ENCODE data around the gene RFX3.
A peak's percentile ranks its signal among the peaks of the same experiment; 100 is the strongest.

RFX3 gene

DNA sequence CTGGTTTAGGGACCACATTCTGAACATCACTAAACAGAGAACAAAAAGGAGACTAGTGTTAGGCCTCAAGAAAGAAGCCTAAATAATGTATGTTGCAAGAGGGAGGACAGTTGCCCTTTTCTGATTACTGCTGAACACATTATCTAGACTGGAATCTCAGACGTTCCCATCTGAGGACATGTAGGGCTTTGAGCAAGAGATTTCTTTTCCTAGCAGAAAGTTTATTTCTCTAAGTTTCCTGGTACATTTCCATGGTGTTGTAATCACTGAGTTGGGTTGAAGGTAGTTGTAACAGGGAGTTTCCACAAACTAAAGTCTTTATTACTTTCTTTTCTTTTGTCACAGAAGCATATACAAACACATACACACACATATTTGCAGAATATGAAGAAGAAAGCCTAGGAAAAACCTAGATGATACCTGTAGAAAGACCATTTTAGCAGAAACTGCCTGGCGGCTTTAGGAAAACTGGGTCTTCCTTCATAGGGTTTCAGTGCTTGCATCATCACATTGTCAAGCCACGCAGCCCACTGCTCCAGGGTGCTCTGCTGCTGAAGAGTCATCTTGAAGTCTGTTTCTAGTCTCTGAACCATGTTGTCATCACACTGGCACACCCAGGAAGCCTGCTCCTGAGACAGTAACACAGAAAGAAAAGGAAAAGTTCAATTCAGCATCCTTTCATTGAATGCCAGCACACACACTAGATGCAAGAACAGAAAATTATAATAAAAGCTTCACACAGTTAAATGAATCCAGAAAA is 269.1 kb downstream of the RFX3 start:
- no peak overlapping the region for H3K4me3 ChIP-seq (ENCODE audit: low read length)
- no peak for DNase-seq (ENCODE audit: low read depth)
- TF ChIP-seq, protein P1, sequence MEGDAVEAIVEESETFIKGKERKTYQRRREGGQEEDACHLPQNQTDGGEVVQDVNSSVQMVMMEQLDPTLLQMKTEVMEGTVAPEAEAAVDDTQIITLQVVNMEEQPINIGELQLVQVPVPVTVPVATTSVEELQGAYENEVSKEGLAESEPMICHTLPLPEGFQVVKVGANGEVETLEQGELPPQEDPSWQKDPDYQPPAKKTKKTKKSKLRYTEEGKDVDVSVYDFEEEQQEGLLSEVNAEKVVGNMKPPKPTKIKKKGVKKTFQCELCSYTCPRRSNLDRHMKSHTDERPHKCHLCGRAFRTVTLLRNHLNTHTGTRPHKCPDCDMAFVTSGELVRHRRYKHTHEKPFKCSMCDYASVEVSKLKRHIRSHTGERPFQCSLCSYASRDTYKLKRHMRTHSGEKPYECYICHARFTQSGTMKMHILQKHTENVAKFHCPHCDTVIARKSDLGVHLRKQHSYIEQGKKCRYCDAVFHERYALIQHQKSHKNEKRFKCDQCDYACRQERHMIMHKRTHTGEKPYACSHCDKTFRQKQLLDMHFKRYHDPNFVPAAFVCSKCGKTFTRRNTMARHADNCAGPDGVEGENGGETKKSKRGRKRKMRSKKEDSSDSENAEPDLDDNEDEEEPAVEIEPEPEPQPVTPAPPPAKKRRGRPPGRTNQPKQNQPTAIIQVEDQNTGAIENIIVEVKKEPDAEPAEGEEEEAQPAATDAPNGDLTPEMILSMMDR (conservative IDR thresholded peaks at IDR 0.05; ENCODE audit: low read length): no peak

GRCh38 chr9:3251309-3251708 is 274.5 kb downstream of the RFX3 start:
- TF ChIP-seq, protein P1 (conservative IDR thresholded peaks at IDR 0.05; ENCODE audit: low read length): no peak
- no peak for DNase-seq (ENCODE audit: low read depth)

GRCh38 chr9:3250741-3251140 is 275.1 kb downstream of the RFX3 start:
- DNase-seq (ENCODE audit: low read depth): no peak
- H3K4me3 ChIP-seq (ENCODE audit: low read length): no peak overlapping the region
- TF ChIP-seq, protein P1 (conservative IDR thresholded peaks at IDR 0.05; ENCODE audit: low read length): no peak

More at GRCh38 chr9:3251309-3251708, 274.5 kb downstream of the RFX3 start:
- H3K4me3 ChIP-seq (ENCODE audit: low read length): no peak overlapping the region

GRCh38 chr9:3247211-3247610 is 278.6 kb downstream of the RFX3 start:
- TF ChIP-seq, protein P1 (conservative IDR thresholded peaks at IDR 0.05; ENCODE audit: low read length): no peak
- no peak overlapping the region for H3K4me3 ChIP-seq (ENCODE audit: low read length)
- no peak for DNase-seq (ENCODE audit: low read depth)

DNA sequence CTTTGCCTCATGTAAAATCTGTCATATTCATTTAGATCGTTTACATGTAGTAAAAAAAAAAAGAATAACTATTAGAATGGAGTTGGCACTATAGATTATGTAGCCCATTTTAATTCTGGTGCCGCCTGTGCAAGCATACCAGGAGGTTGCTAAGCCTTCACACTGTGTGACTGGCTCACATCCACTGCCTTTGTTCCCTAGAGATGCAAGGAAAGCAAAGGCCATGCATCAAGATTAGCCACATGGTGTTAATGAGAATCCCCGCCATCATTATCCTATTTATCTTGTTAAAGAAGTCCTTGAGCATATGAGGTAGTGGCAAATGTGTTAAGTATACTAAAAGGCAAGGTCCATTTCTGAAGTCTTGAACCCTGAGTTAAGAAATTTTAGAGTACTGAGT is 279.6 kb downstream of the RFX3 start:
- no peak for DNase-seq (ENCODE audit: low read depth)
- H3K4me3 ChIP-seq (ENCODE audit: low read length): no peak overlapping the region
- TF ChIP-seq, protein P1 (conservative IDR thresholded peaks at IDR 0.05; ENCODE audit: low read length): no peak

DNA sequence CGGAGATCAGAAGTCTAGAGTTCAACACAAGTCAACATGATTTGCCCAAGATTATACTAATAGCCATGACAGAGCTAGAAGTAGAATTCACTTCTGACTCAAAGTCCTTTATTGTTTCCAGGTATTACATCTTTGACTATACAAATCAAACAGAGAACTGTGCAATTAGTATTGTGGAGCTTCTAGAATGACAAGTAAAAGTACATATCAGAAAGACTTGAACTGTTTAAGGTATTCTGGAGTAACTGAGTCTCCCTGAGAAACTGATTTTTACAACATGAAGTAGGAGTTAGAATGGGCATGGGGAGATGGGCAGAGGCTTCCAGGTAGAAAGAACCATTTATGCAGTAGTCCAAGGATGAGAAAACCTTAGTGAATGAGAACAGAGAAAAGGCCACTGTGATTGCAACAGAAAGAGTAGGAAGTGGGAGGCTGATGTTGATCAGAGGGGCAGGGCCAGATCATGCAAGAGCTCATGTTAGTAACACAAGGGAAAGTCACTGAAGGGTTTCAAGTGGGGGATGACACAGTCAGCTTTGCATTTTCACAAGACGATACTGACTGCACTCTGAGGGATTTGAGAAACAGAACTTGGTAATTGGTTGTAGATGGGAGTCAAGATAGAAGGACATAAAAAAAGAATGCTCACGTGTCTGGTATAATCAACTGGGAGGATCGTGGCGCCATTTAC is 280.7 kb downstream of the RFX3 start:
- DNase-seq (ENCODE audit: low read depth): no peak
- H3K4me3 ChIP-seq (ENCODE audit: low read length): no peak overlapping the region
- TF ChIP-seq, protein P1 (conservative IDR thresholded peaks at IDR 0.05; ENCODE audit: low read length): no peak

DNA sequence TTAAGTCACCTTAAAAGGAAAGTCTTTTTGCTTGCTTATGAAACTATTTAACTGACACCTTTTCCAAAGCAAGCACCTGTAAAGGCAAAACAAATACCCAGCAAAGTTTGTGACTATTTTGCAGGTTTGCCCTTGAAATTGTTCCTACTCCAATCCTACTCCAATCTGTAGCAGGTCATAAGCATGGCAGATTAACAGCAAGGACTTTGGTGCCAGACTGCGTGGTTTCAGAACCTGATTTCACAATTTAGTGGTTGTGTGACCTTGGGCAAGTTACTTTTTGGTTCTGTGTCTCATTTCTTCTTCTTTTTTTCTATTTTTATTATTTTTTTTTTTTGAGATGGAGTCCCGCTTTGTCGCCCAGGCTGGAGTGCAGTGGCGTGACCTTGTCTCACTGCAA is 282.1 kb downstream of the RFX3 start:
- H3K4me3 ChIP-seq (ENCODE audit: low read length): no peak overlapping the region
- TF ChIP-seq, protein P1 (conservative IDR thresholded peaks at IDR 0.05; ENCODE audit: low read length): no peak
- DNase-seq (ENCODE audit: low read depth): peak; percentile 26
